Liver (tissue), 9 donors: Measurements from ENCODE around the gene MAGI1. TPM values are rescaled to one million over a fixed set of nuclear protein-coding genes. Genes with fewer than 3 reads are reported as not detected.

ENCODE experiments used
- DNase-seq: peaks from one replicate; pipeline ENCODE4 v3.0.0-alpha.2; 2017; ENCODE audit warnings: low spot score
- H3K27ac ChIP-seq, 2 donors: one replicate each; pipeline ENCODE4 v1.7.0; 2013; ENCODE audit warnings: inconsistent platforms in 2 of 2, low read length in 2 of 2, control low read depth in 1 of 2, low read depth in 1 of 2, mild to moderate bottlenecking in 1 of 2
- H3K27me3 ChIP-seq, 4 donors: one replicate each; pipeline versions ENCODE4 v1.6.1 to v1.7.0; 2013; ENCODE audit warnings: low read length in 3 of 4, inconsistent platforms in 1 of 4, mild to moderate bottlenecking in 1 of 4, moderate library complexity in 1 of 4; ENCODE audit not compliant: control insufficient read depth in 4 of 4, insufficient read depth in 4 of 4
- H3K36me3 ChIP-seq, 4 donors: one replicate each; pipeline versions ENCODE4 v1.6.1 to v1.7.0; 2013; ENCODE audit warnings: low read length in 3 of 4, mild to moderate bottlenecking in 3 of 4, low read depth in 1 of 4, moderate library complexity in 1 of 4; ENCODE audit not compliant: control insufficient read depth in 4 of 4, insufficient read depth in 3 of 4
- H3K4me1 ChIP-seq, 4 donors: one replicate each; pipeline versions ENCODE4 v1.6.1 to v1.7.0; 2013; ENCODE audit warnings: low read length in 3 of 4, mild to moderate bottlenecking in 3 of 4, moderate library complexity in 1 of 4; ENCODE audit not compliant: control insufficient read depth in 4 of 4, insufficient read depth in 4 of 4
- H3K4me3 ChIP-seq, 3 donors: one replicate each; pipeline versions ENCODE4 v1.6.1 to v1.7.0; 2013; ENCODE audit warnings: low read length in 3 of 3, control low read depth in 1 of 3, low read depth in 1 of 3, mild to moderate bottlenecking in 1 of 3
- H3K9ac ChIP-seq, 2 donors: one replicate each; pipeline ENCODE4 v1.7.0; 2013; ENCODE audit warnings: low read length in 2 of 2, mild to moderate bottlenecking in 2 of 2, moderate library complexity in 2 of 2, control low read depth in 1 of 2, low read depth in 1 of 2
- H3K9me3 ChIP-seq, 4 donors: one replicate each; pipeline versions ENCODE4 v1.6.1 to v1.7.0; 2013; ENCODE audit warnings: low read length in 3 of 4; ENCODE audit not compliant: control insufficient read depth in 4 of 4
- ATF3 ChIP-seq: IDR thresholded peaks from 2 replicates; pipeline ENCODE4 v1.6.1; 2016; ENCODE audit warnings: antibody characterized with exemption
- EGR1 ChIP-seq, 2 donors: IDR thresholded peaks; 2 replicates each; pipeline ENCODE4 v1.6.1; 2016 to 2018; ENCODE audit warnings: antibody characterized with exemption in 2 of 2, low read depth in 2 of 2
- FOXA1 ChIP-seq: IDR thresholded peaks from 2 replicates; pipeline ENCODE4 v1.6.1; 2016; ENCODE audit warnings: antibody characterized with exemption
- FOXA2 ChIP-seq: IDR thresholded peaks from 2 replicates; pipeline ENCODE4 v1.6.1; 2016; ENCODE audit warnings: antibody characterized with exemption
- GABPA ChIP-seq, 2 donors: IDR thresholded peaks in 1 of 2; conservative IDR thresholded peaks in 1 of 2; 2 replicates each; pipeline ENCODE4 v1.6.1; 2016; ENCODE audit warnings: antibody characterized with exemption in 2 of 2, mild to moderate bottlenecking in 1 of 2, moderate library complexity in 1 of 2
- HNF4A ChIP-seq, 2 donors: conservative IDR thresholded peaks; 2 replicates each; pipeline ENCODE4 v1.6.1; 2016; ENCODE audit warnings: antibody characterized with exemption in 2 of 2, mild to moderate bottlenecking in 2 of 2
- HNF4G ChIP-seq: IDR thresholded peaks from 2 replicates; pipeline ENCODE4 v1.6.1; 2016; ENCODE audit warnings: antibody characterized with exemption
- JUND ChIP-seq, 2 donors: IDR thresholded peaks; 2 replicates each; pipeline ENCODE4 v1.6.1; 2016; ENCODE audit warnings: antibody characterized with exemption in 2 of 2
- NR2F2 ChIP-seq: IDR thresholded peaks from 2 replicates; pipeline ENCODE4 v1.6.1; 2016; ENCODE audit warnings: antibody characterized with exemption
- RAD21 ChIP-seq, 2 donors: IDR thresholded peaks; 2 replicates each; pipeline ENCODE4 v1.6.1; 2016; ENCODE audit warnings: antibody characterized with exemption in 2 of 2, mild to moderate bottlenecking in 2 of 2
- REST ChIP-seq: IDR thresholded peaks from 2 replicates; pipeline ENCODE4 v1.6.1; 2016; ENCODE audit warnings: antibody characterized with exemption, mild to moderate bottlenecking
- RXRA ChIP-seq, 2 donors: IDR thresholded peaks; 2 replicates each; pipeline ENCODE4 v1.6.1; 2017 to 2018; ENCODE audit warnings: antibody characterized with exemption in 2 of 2, mild to moderate bottlenecking in 1 of 2
- SP1 ChIP-seq: IDR thresholded peaks from 2 replicates; pipeline ENCODE4 v1.6.1; 2018; ENCODE audit warnings: antibody characterized with exemption, mild to moderate bottlenecking
- TAF1 ChIP-seq: conservative IDR thresholded peaks from 2 replicates; pipeline ENCODE4 v1.6.1; 2016; ENCODE audit warnings: antibody characterized with exemption, mild to moderate bottlenecking
- YY1 ChIP-seq: IDR thresholded peaks from 2 replicates; pipeline ENCODE4 v1.6.1; 2016; ENCODE audit warnings: antibody characterized with exemption, mild to moderate bottlenecking
- ZBTB33 ChIP-seq: IDR thresholded peaks from 2 replicates; pipeline ENCODE4 v1.6.1; 2016; ENCODE audit warnings: antibody characterized with exemption
- WGBS: extraction: QIAGEN DNeasy Blood & Tissue Kit; methylation state at CpG from one replicate; pipeline ENCODE4 v1.1.7; 2013; 5-methylcytosine and 5-hydroxymethylcytosine counted together
- polyA plus RNA-seq, 2 donors: library from polyadenylated mRNA; stranded (reverse) in 1 of 2; unstranded in 1 of 2; fragments of 200-250 nt in 1 of 2; fragments of >200 nt in 1 of 2; fragmentation: Nextera tagmentation in 1 of 2; extraction: Ambion mirVana in 1 of 2; gene quantifications; one replicate each; pipeline versions ENCODE4 v1.2.1 to v1.2.3, GENCODE V29; 2013 to 2015
- total RNA-seq, 2 donors: library from RNA; depleted of rRNA; stranded (reverse); fragments of >200 nt; gene quantifications; one replicate each; pipeline ENCODE4 v1.2.3, GENCODE V29; 2014
- TF ChIP-seq, protein P1 (sequence below): IDR thresholded peaks from 2 replicates; pipeline ENCODE4 v1.6.1; 2016; ENCODE audit warnings: antibody characterized with exemption
- TF ChIP-seq, protein P2 (sequence below): fragments of 150-350 bp; IDR thresholded peaks from 2 replicates; pipeline ENCODE4 v1.5.1; 2017; ENCODE audit warnings: improper control_type of control experiment, low read depth, low read length; ENCODE audit not compliant: missing input control
- donor health status: healthy.
- donor health status: healthy.
- donor health status: healthy.
- donor health status: healthy.
- donor health status: healthy.

MAGI1 gene
- total and polyA plus RNA-seq, 4 donors = 9.6 to 68.8 (median 14.0) TPM

DNA sequence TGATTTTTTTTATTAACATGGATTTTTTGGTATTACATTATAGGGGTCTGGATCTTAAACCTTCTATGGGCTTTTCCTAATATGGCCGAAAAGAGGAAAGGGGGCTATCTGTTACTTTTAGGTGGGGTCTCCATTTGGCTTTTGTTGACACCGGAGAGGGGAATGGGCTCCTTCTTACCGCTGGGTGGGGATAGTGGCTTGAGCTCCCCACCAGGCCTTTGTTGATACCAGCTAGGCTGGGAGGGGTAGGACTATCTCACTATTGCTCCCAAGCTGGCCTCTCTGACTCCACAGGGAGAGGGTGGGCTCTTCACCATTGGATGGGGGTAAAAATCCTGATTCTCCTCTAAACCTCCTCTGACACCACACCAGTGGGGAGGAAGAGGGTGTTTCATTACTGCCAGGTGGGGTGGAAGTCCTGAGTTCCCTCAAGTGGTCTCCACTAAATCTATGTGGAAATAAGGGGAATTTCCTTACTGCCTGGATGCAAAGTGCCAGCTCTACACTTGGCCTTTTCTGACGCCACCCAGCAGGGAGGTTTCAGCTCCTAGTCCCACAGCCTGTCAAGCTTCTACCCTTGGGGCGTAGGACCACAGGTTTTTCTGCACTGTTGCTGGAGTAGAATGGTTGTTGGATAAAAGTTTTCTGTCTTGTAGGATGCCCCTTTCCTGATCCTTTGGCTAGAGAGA, 572.3 kb downstream of the MAGI1 start (continued):
- no peak for TF ChIP-seq ZBTB33
- no peak for TF ChIP-seq FOXA1
- TF ChIP-seq RAD21 (IDR thresholded peaks at IDR 0.05) = no peak
- TF ChIP-seq, protein P1, sequence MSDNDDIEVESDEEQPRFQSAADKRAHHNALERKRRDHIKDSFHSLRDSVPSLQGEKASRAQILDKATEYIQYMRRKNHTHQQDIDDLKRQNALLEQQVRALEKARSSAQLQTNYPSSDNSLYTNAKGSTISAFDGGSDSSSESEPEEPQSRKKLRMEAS = no peak
- no peak for TF ChIP-seq HNF4A (conservative IDR thresholded peaks at IDR 0.05)

- Histone ChIP-seq H3K4me3 (no peak overlapping the region), H3K9ac (no peak overlapping the region), H3K27me3 (no peaks in the 10 kb centered on the region), H3K9me3 (no peaks in the 10 kb centered on the region), H3K27ac (no peak overlapping the region), H3K36me3 (peaks cover 0 to 5% (median under 1%) of the 10 kb centered on the region in 4 donors), H3K4me1 (peaks cover 0 to 3% (median 2%) of the 10 kb centered on the region in 4 donors)
- TF ChIP-seq, protein P2, sequence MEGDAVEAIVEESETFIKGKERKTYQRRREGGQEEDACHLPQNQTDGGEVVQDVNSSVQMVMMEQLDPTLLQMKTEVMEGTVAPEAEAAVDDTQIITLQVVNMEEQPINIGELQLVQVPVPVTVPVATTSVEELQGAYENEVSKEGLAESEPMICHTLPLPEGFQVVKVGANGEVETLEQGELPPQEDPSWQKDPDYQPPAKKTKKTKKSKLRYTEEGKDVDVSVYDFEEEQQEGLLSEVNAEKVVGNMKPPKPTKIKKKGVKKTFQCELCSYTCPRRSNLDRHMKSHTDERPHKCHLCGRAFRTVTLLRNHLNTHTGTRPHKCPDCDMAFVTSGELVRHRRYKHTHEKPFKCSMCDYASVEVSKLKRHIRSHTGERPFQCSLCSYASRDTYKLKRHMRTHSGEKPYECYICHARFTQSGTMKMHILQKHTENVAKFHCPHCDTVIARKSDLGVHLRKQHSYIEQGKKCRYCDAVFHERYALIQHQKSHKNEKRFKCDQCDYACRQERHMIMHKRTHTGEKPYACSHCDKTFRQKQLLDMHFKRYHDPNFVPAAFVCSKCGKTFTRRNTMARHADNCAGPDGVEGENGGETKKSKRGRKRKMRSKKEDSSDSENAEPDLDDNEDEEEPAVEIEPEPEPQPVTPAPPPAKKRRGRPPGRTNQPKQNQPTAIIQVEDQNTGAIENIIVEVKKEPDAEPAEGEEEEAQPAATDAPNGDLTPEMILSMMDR = no peak
- no peak for TF ChIP-seq RXRA (IDR thresholded peaks at IDR 0.05)
- TF ChIP-seq HNF4G = no peak
- no peak for TF ChIP-seq REST
- TF ChIP-seq RAD21 (IDR thresholded peaks at IDR 0.05) = no peak
- no peak for TF ChIP-seq FOXA2
- TF ChIP-seq NR2F2 = no peak
- no peak for TF ChIP-seq HNF4A (conservative IDR thresholded peaks at IDR 0.05)
- no peak for TF ChIP-seq ZBTB33
- TF ChIP-seq SP1 = no peak
- TF ChIP-seq, protein P1 = no peak
- no peak for TF ChIP-seq ATF3
- no peak for TF ChIP-seq EGR1 (IDR thresholded peaks at IDR 0.05; ENCODE audit: low read depth in 2 of 2)
- no peak for TF ChIP-seq YY1
- no peak for TF ChIP-seq JUND (IDR thresholded peaks at IDR 0.05)
- TF ChIP-seq TAF1 = no peak
- no peak for TF ChIP-seq FOXA1
- TF ChIP-seq GABPA (IDR thresholded peaks at IDR 0.05 in 1 of 2, conservative IDR thresholded peaks at IDR 0.05 in 1 of 2) = no peak
- DNase-seq = no peak
- WGBS = 95% methylated on average over 6 of the region's 6 CpGs
These were observed 588.8 kb downstream of the MAGI1 start for GRCh38 chr3:65449841-65450428.
